HCT116 (cell line): ENCODE measurements around the gene ATP5PD. TPM values are rescaled to one million over a fixed set of nuclear protein-coding genes. Genes with fewer than 3 reads are reported as not detected.
A peak's percentile ranks its signal among the peaks of the same experiment; 100 is the strongest.
"Not testable (repeated sequence)": the region's sequence is repeated elsewhere in the genome, so short reads cannot be mapped to it uniquely, and the experiment has no call there.

Experiments used
- ATAC-seq: fragments of 200-7000 bp; cut with Tn5 transposase; 2 replicates; pipeline ENCODE4 v1.9.1; 2020; ENCODE audit warnings: mild to moderate bottlenecking, moderate library complexity
- BruUV-seq: library from RNA; stranded (reverse); fragments of 400-500 nt; replicated peaks from 2 replicates; lab custom pipeline; 2021; lab: Mats Ljungman, UMichigan
- CTCF ChIA-PET: fragments of 300-600 bp; sonication (Branson Sonifier 250); formaldehyde crosslinking; loops from one replicate; lab custom pipeline; 2021; ENCODE audit warnings: antibody characterized with exemption; lab: Charles Lee
- POLR2A ChIA-PET: fragments of 300-600, 350-600 bp; sonication (Branson Sonifier 250); formaldehyde crosslinking; loops from one replicate; lab custom pipeline; 2021; ENCODE audit warnings: antibody characterized with exemption; lab: Charles Lee
- RAD21 ChIA-PET, 2 experiments: fragments of 300-600 bp; sonication (Branson Sonifier 250); formaldehyde crosslinking; loops; one replicate each; lab custom pipeline; 2023; ENCODE audit warnings: low total read pairs in 2 of 2; ENCODE audit not compliant: uncharacterized antibody in 2 of 2, unreplicated experiment in 2 of 2, low non-redundant PET in 1 of 2; lab: Charles Lee
- DNase-seq: peaks from one replicate; pipeline ENCODE4 v3.0.0-alpha.2; 2010; ENCODE audit warnings: low read depth, low spot score
- H2AFZ ChIP-seq: fragments of 200-600 bp; shearing (Covaris generic), sonication (generic); 2 replicates; pipeline ENCODE4 v1.6.1; 2017; ENCODE audit warnings: low read depth, mixed run types, mixed read lengths, antibody characterized with exemption, low read length; ENCODE audit not compliant: poor library complexity, severe bottlenecking
- H3K27ac ChIP-seq: 2 replicates; pipeline ENCODE4 v1.5.1; 2012; ENCODE audit warnings: low read depth, low read length
- H3K27me3 ChIP-seq: fragments of 200-600 bp; sonication (generic); 2 replicates; pipeline ENCODE4 v1.6.1; 2016; ENCODE audit warnings: mixed run types, low read length, mixed read lengths; ENCODE audit not compliant: insufficient read depth
- H3K36me3 ChIP-seq, 2 experiments: fragments of 200-500 bp in 1 of 2; fragments of 200-600 bp in 1 of 2; sonication (Bioruptor generic) in 1 of 2; sonication (generic) in 1 of 2; 2 replicates each; pipeline versions ENCODE4 v1.5.1 to v1.6.1; 2014 to 2016; ENCODE audit warnings: low read length in 2 of 2, inconsistent platforms in 1 of 2, mixed read lengths in 1 of 2, mixed run types in 1 of 2; ENCODE audit not compliant: insufficient read depth in 2 of 2, control insufficient read depth in 1 of 2
- H3K4me1 ChIP-seq, 2 experiments: fragments of 200-600 bp in 1 of 2; sonication (generic) in 1 of 2; 2 replicates each; pipeline versions ENCODE4 v1.5.1 to v1.6.1; 2012 to 2017; ENCODE audit warnings: low read length in 2 of 2, inconsistent platforms in 1 of 2, mild to moderate bottlenecking in 1 of 2, mixed read lengths in 1 of 2, mixed run types in 1 of 2, moderate library complexity in 1 of 2; ENCODE audit not compliant: insufficient read depth in 2 of 2, control insufficient read depth in 1 of 2
- H3K4me2 ChIP-seq: fragments of 200-600 bp; sonication (generic); 2 replicates; pipeline ENCODE4 v1.6.1; 2017; ENCODE audit warnings: mixed run types, low read length, mixed read lengths
- H3K4me3 ChIP-seq, 2 experiments: fragments of 200-600 bp in 1 of 2; sonication (generic) in 1 of 2; replicated peaks in 1 of 2; 2 replicates each; pipeline ENCODE4 v1.5.1; 2011 to 2016; ENCODE audit warnings: low read length in 2 of 2, control low read depth in 1 of 2, low read depth in 1 of 2, mild to moderate bottlenecking in 1 of 2, mixed read lengths in 1 of 2, mixed run types in 1 of 2
- H3K79me2 ChIP-seq: fragments of 200-600 bp; sonication (generic); 2 replicates; pipeline ENCODE4 v1.6.1; 2017; ENCODE audit warnings: mild to moderate bottlenecking, mixed run types, low read length, moderate library complexity, mixed read lengths; ENCODE audit not compliant: insufficient read depth
- H3K9ac ChIP-seq: fragments of 200-600 bp; sonication (generic); 2 replicates; pipeline ENCODE4 v1.6.1; 2016; ENCODE audit warnings: low read length, mixed read lengths
- H3K9me2 ChIP-seq: fragments of 200-600 bp; sonication (generic), shearing (Covaris generic); 2 replicates; pipeline ENCODE4 v1.6.1; 2017; ENCODE audit warnings: mixed run types, mild to moderate bottlenecking, moderate library complexity; ENCODE audit not compliant: insufficient read depth
- H3K9me3 ChIP-seq, 2 experiments: fragments of 200-500 bp in 1 of 2; fragments of 200-600 bp in 1 of 2; sonication (Bioruptor generic) in 1 of 2; sonication (generic) in 1 of 2; 2 replicates each; pipeline ENCODE4 v1.6.1; 2014 to 2017; ENCODE audit warnings: low read length in 2 of 2, mixed read lengths in 2 of 2, inconsistent platforms in 1 of 2, low read depth in 1 of 2, mild to moderate bottlenecking in 1 of 2, mixed run types in 1 of 2, moderate library complexity in 1 of 2; ENCODE audit not compliant: control insufficient read depth in 1 of 2, insufficient read depth in 1 of 2
- H4K20me1 ChIP-seq: fragments of 200-600 bp; sonication (generic), shearing (Covaris generic); 2 replicates; pipeline ENCODE4 v1.6.1; 2017; ENCODE audit warnings: mixed run types, mild to moderate bottlenecking, moderate library complexity; ENCODE audit not compliant: insufficient read depth
- CEBPB ChIP-seq: IDR thresholded peaks from 2 replicates; pipeline ENCODE4 v1.6.1; 2012; ENCODE audit warnings: low read depth
- POLR2A ChIP-seq: IDR thresholded peaks from 2 replicates; pipeline ENCODE4 v1.7.0; 2011; ENCODE audit warnings: borderline replicate concordance; ENCODE audit not compliant: insufficient read depth, insufficient read length; ENCODE audit errors: extremely low read depth
- RAD21 ChIP-seq: IDR thresholded peaks from 2 replicates; pipeline ENCODE4 v1.6.1; 2012; ENCODE audit warnings: low read depth, mild to moderate bottlenecking
- SP1 ChIP-seq: IDR thresholded peaks from 2 replicates; pipeline ENCODE4 v1.6.1; 2012; ENCODE audit warnings: low read depth
- SRF ChIP-seq: IDR thresholded peaks from 2 replicates; pipeline ENCODE4 v1.6.1; 2012; ENCODE audit warnings: low read depth
- TCF7L2 ChIP-seq: IDR thresholded peaks from 2 replicates; pipeline ENCODE4 v1.7.0; 2011; ENCODE audit warnings: borderline replicate concordance, inconsistent platforms; ENCODE audit not compliant: insufficient read depth, insufficient read length; ENCODE audit errors: extremely low read depth
- YY1 ChIP-seq: IDR thresholded peaks from 2 replicates; pipeline ENCODE4 v1.6.1; 2011; ENCODE audit warnings: low read length, low read depth, moderate library complexity, mild to moderate bottlenecking; ENCODE audit not compliant: insufficient replicate concordance; ENCODE audit errors: extremely low read depth
- ZFX ChIP-seq: fragments of 450-650 bp; IDR thresholded peaks from 2 replicates; pipeline ENCODE4 v1.6.1; 2017
- ZNF274 ChIP-seq: fragments of 200-500 bp; sonication (Bioruptor generic); IDR thresholded peaks from 2 replicates; pipeline ENCODE4 v1.6.1; 2014; ENCODE audit warnings: mild to moderate bottlenecking, low read depth, low read length, inconsistent platforms
- intact Hi-C: fragments of 100-400 bp; cut with micrococcal nuclease; formaldehyde crosslinking; loops from 2 replicates; pipeline ENCODE4 v1.10.0; 2022
- total RNA-seq: library from RNA; stranded (reverse); gene quantifications from one replicate; pipeline ENCODE4 v1.2.1, GENCODE V29; 2021; ENCODE audit not compliant: unreplicated experiment

The ATP5PD gene
- total RNA-seq, 1 experiment from 2014 or later = 407 TPM

DNA sequence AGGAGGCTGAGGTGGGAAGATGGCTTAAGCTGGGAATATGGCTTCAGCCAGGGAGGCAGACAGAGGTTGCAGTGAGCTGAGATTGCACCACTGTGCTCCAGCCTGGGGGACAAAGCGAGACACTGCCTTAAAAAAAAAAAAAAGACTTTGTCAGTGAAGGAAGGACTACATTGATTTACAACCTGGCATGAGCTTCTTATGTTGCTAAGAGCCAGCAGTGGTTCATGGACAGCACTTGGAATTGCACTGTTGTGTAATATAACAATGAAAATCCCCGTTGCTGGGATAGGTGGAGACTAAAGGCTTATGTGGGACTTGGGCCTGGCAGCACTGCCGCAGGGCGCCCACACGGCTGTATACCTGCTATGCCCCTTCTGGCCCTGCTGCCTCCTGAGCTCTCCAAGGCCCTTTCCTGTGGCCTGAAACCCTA lies 26.9 kb upstream of the ATP5PD start:
- ATAC-seq = no peak
- Histone ChIP-seq H3K79me2 (no peaks in the 10 kb centered on the region), H3K9me2 (no peaks in the 10 kb centered on the region), H3K9me3 (no peaks in the 10 kb centered on the region), H3K36me3 (no peaks in the 10 kb centered on the region), H4K20me1 (no peaks in the 10 kb centered on the region), H3K4me3 (no peak overlapping the region), H3K9ac (0 out of 2 replicates have a peak overlapping the region, but pooled peaks have one; percentile 4), H3K4me1 (peaks cover 46 to 47% of the 10 kb centered on the region in 2 experiments), H3K27ac (no peak overlapping the region), H2AFZ (no peak overlapping the region), H3K4me2 (no peak overlapping the region), H3K27me3 (no peaks in the 10 kb centered on the region)
- no TSS peak for BruUV-seq
- intact Hi-C loops = loop anchor here (5.0 kb wide), 2 partner anchors 34 to 129 kb away; partner anchors contain the start of gene ARMC7
- CTCF ChIA-PET = interaction anchor here (1.5 kb wide), 1 partner anchor 32 kb away, joined by 4 read pairs; no protein-coding TSS in a partner anchor
- DNase-seq = no peak
- TF ChIP-seq CEBPB = no peak
- TF ChIP-seq POLR2A = no peak
- TF ChIP-seq RAD21 = no peak
- no peak for TF ChIP-seq ZNF274
- no peak for TF ChIP-seq SP1
- TF ChIP-seq YY1 = no peak
- no peak for TF ChIP-seq TCF7L2
- TF ChIP-seq ZFX = no peak
- TF ChIP-seq SRF = no peak
- POLR2A ChIA-PET = interaction anchor here (0.8 to 1.6 kb wide), 2 partner anchors 13 to 14 kb away, joined by 3 to 6 read pairs; partner anchors contain the start of gene SLC16A5
- RAD21 ChIA-PET = no interaction called here

DNA sequence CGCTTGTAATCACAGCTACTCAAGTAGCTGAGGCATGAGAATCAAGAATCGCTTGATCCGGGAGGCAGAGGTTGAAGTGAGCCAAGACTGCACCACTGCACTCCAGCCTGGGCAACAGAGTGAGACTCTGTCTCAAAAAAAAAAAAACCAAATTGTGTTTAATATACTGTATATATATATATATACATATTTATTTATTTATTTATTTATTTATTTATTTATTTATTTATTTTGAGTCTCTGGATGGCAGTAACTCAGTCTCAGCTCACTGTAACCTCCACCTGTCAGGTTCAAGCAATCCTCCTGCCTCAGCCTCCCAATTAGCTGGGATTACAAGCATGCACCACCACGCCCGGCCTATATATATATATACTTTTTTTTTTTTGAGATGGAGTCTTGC lies 26.1 kb upstream of the ATP5PD start:
- peaks cover 39% of the 10 kb centered on the region in 2 experiments for H3K4me1 ChIP-seq
- H3K27ac ChIP-seq, H3K4me2 ChIP-seq, H2AFZ ChIP-seq, BruUV-seq, H3K79me2 ChIP-seq, ATAC-seq, RAD21 ChIA-PET, H3K36me3 ChIP-seq, H3K9ac ChIP-seq, H3K4me3 ChIP-seq, DNase-seq, H4K20me1 ChIP-seq, H3K9me3 ChIP-seq, H3K27me3 ChIP-seq, H3K9me2 ChIP-seq: not testable (repeated sequence)
- ChIA-PET POLR2A (interaction anchor here (1.6 kb wide), 1 partner anchor 15 kb away, joined by 6 read pairs; the partner anchor contains the start of gene SLC16A5), CTCF (interaction anchor here (1.0 kb wide), 1 partner anchor 33 kb away, joined by 4 read pairs; no protein-coding TSS in a partner anchor)
- intact Hi-C loops = loop anchor here (5.0 kb wide), 2 partner anchors 34 to 129 kb away; partner anchors contain the start of gene ARMC7

DNA sequence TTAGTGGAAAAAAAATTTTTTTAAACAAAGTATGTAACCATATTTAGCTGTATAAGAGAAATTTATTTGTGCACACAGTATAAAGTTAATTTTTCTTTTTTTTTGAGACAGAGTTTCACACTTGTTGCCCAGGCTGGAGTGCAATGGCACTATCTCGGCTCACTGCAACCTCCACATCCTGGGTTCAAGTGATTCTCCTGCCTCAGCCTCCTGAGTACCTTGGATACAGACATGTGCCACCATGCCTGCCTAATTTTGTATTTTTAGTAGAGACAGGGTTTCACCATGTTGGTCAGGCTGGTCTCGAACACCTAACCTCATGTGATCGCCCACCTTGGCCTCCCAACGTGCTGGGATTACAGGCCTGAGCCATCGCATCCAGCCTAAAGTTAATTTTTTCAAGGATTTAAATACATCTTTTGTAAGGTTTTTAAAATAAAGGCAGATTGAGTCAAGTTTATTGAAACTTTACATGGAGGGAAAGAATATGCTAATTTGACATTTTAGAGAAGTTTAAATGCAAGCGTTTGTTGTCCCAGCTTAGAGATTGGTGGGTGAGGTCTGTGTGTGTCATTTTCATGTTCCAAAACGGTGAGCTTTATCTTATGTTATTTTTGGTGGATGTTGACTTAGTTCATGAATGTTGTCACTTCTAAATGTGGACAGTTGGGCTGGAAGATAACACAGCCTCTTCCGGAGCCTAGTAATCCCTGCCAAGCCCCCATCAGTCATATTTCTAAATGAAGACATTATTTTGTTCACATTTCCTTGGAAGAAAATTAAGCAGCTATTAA lies 24.9 kb upstream of the ATP5PD start:
- H3K27me3 ChIP-seq, ATAC-seq, H3K79me2 ChIP-seq, H3K4me2 ChIP-seq, H3K4me3 ChIP-seq, H3K9me2 ChIP-seq, POLR2A ChIA-PET, H2AFZ ChIP-seq, DNase-seq, H3K9ac ChIP-seq, BruUV-seq, H3K9me3 ChIP-seq, H3K36me3 ChIP-seq, H4K20me1 ChIP-seq, RAD21 ChIA-PET, H3K27ac ChIP-seq: not testable (repeated sequence)
- CTCF ChIA-PET = interaction anchor here (2.7 to 4.1 kb wide), 2 partner anchors 34 to 129 kb away, joined by 9 to 25 read pairs; no protein-coding TSS in a partner anchor
- intact Hi-C loops = loop anchor here (5.0 kb wide), 2 partner anchors 36 to 131 kb away; partner anchors contain the start of gene ARMC7
- H3K4me1 ChIP-seq = peaks cover 27% of the 10 kb centered on the region in 2 experiments
